Endothelial cell of umbilical vein (primary cell): ENCODE data around the gene FOCAD. TPM values are rescaled to one million over a fixed set of nuclear protein-coding genes. Genes with fewer than 3 reads are reported as not detected.

Experiments used
- BruUV-seq: library from RNA; stranded (reverse); fragments of 400-500 nt; replicated peaks from 2 replicates; lab custom pipeline; 2021; lab: Mats Ljungman, UMichigan
- CTCF ChIA-PET: fragments of 300-600, 350-600 bp; sonication (Branson Sonifier 250); formaldehyde crosslinking; loops from one replicate; lab custom pipeline; 2021; ENCODE audit warnings: antibody characterized with exemption, inconsistent platforms; lab: Charles Lee
- POLR2A ChIA-PET: fragments of 300-600, 350-600 bp; sonication (Branson Sonifier 250); formaldehyde crosslinking; loops from one replicate; lab custom pipeline; 2021; ENCODE audit warnings: antibody characterized with exemption, inconsistent platforms; lab: Charles Lee
- DNase-seq: peaks from one replicate; pipeline ENCODE4 v3.0.0-alpha.2; 2011; ENCODE audit warnings: low read depth, low spot score
- FAIRE-seq: peaks from 2 replicates; lab custom pipeline; 2011; peaks lifted over from hg19 to GRCh38; lab: Jason Lieb, UNC
- H2AFZ ChIP-seq: 2 replicates; pipeline ENCODE4 v1.6.0; 2012; ENCODE audit warnings: low read depth, low read length, control low read depth, inconsistent platforms
- H3K27ac ChIP-seq: 2 replicates; pipeline ENCODE4 v1.5.1; 2011; ENCODE audit warnings: low read depth, mild to moderate bottlenecking, control low read depth, low read length, moderate library complexity; ENCODE audit not compliant: insufficient read depth
- H3K27me3 ChIP-seq, 2 experiments: 2 replicates each; pipeline versions ENCODE4 v1.6.0 to v1.6.1; 2011; ENCODE audit warnings: low read length in 2 of 2, mixed read lengths in 1 of 2; ENCODE audit not compliant: control insufficient read depth in 2 of 2, insufficient read depth in 2 of 2
- H3K36me3 ChIP-seq, 2 experiments: 2 replicates in 1 of 2; 3 replicates in 1 of 2; pipeline ENCODE4 v1.5.1; 2011; ENCODE audit warnings: low read length in 2 of 2, mild to moderate bottlenecking in 1 of 2, moderate library complexity in 1 of 2; ENCODE audit not compliant: control insufficient read depth in 2 of 2, insufficient read depth in 2 of 2; ENCODE audit errors: extremely low read depth in 1 of 2
- H3K4me1 ChIP-seq: 3 replicates; pipeline ENCODE4 v1.5.1; 2011; ENCODE audit warnings: mild to moderate bottlenecking, low read length; ENCODE audit not compliant: control insufficient read depth, insufficient read depth; ENCODE audit errors: extremely low read depth
- H3K4me2 ChIP-seq: 2 replicates; pipeline ENCODE4 v1.6.1; 2011; ENCODE audit warnings: low read length, control low read depth, mixed read lengths; ENCODE audit not compliant: insufficient read depth
- H3K4me3 ChIP-seq, 3 experiments: fragments of 200-600 bp in 1 of 3; sonication (generic), shearing (Covaris generic) in 1 of 3; replicated peaks in 1 of 3; 2 replicates each; pipeline ENCODE4 v1.5.1; 2011 to 2016; ENCODE audit warnings: control low read depth in 3 of 3, low read length in 3 of 3, mild to moderate bottlenecking in 2 of 3, inconsistent platforms in 1 of 3, low read depth in 1 of 3, moderate library complexity in 1 of 3; ENCODE audit not compliant: insufficient read depth in 1 of 3
- H3K79me2 ChIP-seq: 2 replicates; pipeline ENCODE4 v1.6.0; 2012; ENCODE audit warnings: low read length, inconsistent platforms; ENCODE audit not compliant: control insufficient read depth, insufficient read depth
- H3K9ac ChIP-seq: replicated peaks from 2 replicates; pipeline ENCODE3; 2011; ENCODE audit warnings: low read length, control low read depth; ENCODE audit not compliant: insufficient read depth; ENCODE audit errors: extremely low read depth
- H3K9me1 ChIP-seq: replicated peaks from 3 replicates; pipeline ENCODE4 v1.6.0; 2011; ENCODE audit warnings: mild to moderate bottlenecking, low read length; ENCODE audit not compliant: control insufficient read depth, insufficient read depth; ENCODE audit errors: extremely low read depth
- H3K9me3 ChIP-seq: replicated peaks from 2 replicates; pipeline ENCODE4 v1.5.1; 2012; ENCODE audit warnings: low read length, inconsistent platforms; ENCODE audit not compliant: control insufficient read depth, insufficient read depth
- H4K20me1 ChIP-seq: replicated peaks from 2 replicates; pipeline ENCODE3; 2011; ENCODE audit warnings: mild to moderate bottlenecking, low read length; ENCODE audit not compliant: control insufficient read depth, insufficient read depth; ENCODE audit errors: extremely low read depth
- EZH2 ChIP-seq: IDR thresholded peaks from 2 replicates; pipeline ENCODE4 v1.6.1; 2012; ENCODE audit warnings: borderline replicate concordance, low read depth, mild to moderate bottlenecking, moderate library complexity, low read length, inconsistent platforms; ENCODE audit not compliant: severe bottlenecking
- FOS ChIP-seq: IDR thresholded peaks from 2 replicates; pipeline ENCODE4 v1.6.1; 2011; ENCODE audit warnings: mild to moderate bottlenecking, low read length, moderate library complexity, borderline replicate concordance; ENCODE audit not compliant: insufficient read depth
- GATA2 ChIP-seq: IDR thresholded peaks from 2 replicates; pipeline ENCODE4 v1.7.0; 2011; ENCODE audit warnings: low read depth, mild to moderate bottlenecking, moderate library complexity, mixed read lengths, low read length; ENCODE audit not compliant: insufficient read length, insufficient read depth
- JUN ChIP-seq: IDR thresholded peaks from 2 replicates; pipeline ENCODE4 v1.6.1; 2011; ENCODE audit warnings: borderline replicate concordance, low read depth; ENCODE audit not compliant: insufficient read length, insufficient read depth
- MYC ChIP-seq: IDR thresholded peaks from one replicate; pipeline ENCODE4 v1.6.1; 2011; ENCODE audit warnings: mild to moderate bottlenecking, low read depth, low read length
- POLR2A ChIP-seq: IDR thresholded peaks from 2 replicates; pipeline ENCODE4 v1.6.1; 2012; ENCODE audit warnings: low read depth, mild to moderate bottlenecking, control low read depth, low read length
- POLR2AphosphoS5 ChIP-seq: IDR thresholded peaks from 2 replicates; pipeline ENCODE4 v1.6.1; 2012; ENCODE audit warnings: low read depth, mild to moderate bottlenecking, control low read depth, low read length, moderate library complexity; ENCODE audit not compliant: insufficient read depth
- dilution Hi-C: fragments of 300-500 bp; cut with MboI; formaldehyde crosslinking; loops from one replicate; pipeline ENCODE4 v1.15.0; 2019; ENCODE audit warnings: low sequenced_read_pairs; ENCODE audit not compliant: extremely low pct_ligation_motif_present
- intact Hi-C: fragments of 100-400 bp; cut with micrococcal nuclease; formaldehyde crosslinking; loops from one replicate; pipeline ENCODE4 v1.10.0; 2022
- polyA plus RNA-seq, 4 experiments: library from polyadenylated mRNA; depleted of rRNA in 3 of 4; stranded (reverse) in 3 of 4; unstranded in 1 of 4; fragments of >200 nt; gene quantifications; 2 replicates each; pipeline versions ENCODE4 v1.2.1 to v1.2.3, GENCODE V29; 2011 to 2012; ENCODE audit warnings: missing spikeins in 1 of 4
- total RNA-seq: library from RNA; stranded (reverse); gene quantifications from 2 replicates; pipeline ENCODE4 v1.2.3, GENCODE V29; 2021
- TF ChIP-seq, protein P1 (sequence below): IDR thresholded peaks from 2 replicates; pipeline ENCODE4 v1.6.1; 2011; ENCODE audit not compliant: insufficient read depth, insufficient read length
- TF ChIP-seq, protein P2 (sequence below), 2 donors: IDR thresholded peaks; 1 replicate in 1 of 2; 2 replicates in 1 of 2; pipeline ENCODE4 v1.5.1; 2011; ENCODE audit warnings: low read length in 2 of 2, mild to moderate bottlenecking in 2 of 2, moderate library complexity in 2 of 2, control low read depth in 1 of 2, inconsistent platforms in 1 of 2, low read depth in 1 of 2; ENCODE audit not compliant: insufficient read depth in 1 of 2; ENCODE audit errors: extremely low read depth in 1 of 2

The FOCAD gene
- total and polyA plus RNA-seq, 2 donors (not counting 3 experiments of a cell fraction or from before 2014, with no cell fraction given) = 26.7 to 66.9 TPM

DNA sequence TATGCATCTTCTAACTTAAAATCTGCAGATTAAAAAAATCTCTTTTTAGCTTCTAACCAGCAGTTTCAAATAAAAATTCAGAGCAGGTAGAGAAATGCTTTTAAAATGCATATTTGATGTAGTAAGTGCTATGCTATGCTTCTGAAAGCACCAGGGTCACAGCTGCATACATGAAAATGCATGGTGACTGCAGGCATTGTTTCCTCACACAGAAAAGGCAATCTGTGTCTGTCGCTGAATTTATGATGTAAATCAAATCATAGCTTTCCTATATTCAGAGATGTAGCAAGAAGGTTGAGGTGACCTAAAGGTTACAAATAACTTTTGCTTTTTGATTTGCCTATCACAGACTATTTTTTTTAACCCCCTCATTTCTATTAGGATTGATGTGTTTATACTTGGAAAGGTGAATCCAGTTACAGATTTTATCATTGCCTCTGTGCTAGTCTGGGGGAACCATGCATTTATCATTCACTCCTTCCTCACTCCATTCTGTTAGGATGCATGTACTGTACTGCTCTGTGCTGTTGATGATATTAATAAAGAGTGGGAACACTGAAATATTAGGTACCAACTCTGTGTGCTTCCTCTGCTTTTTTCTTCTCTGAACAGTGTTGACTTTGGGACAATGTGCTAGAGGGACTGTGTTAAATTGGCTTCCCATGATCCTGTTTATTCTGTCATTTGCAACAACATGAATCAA is 65.6 kb downstream of the FOCAD start:
- no peaks in the 10 kb centered on the region for H3K4me1 ChIP-seq
- CTCF ChIA-PET = interaction anchor here (1.3 to 2.0 kb wide), 2 partner anchors 10 to 128 kb away, joined by 4 to 6 read pairs; partner anchors contain the start of gene MLLT3
- H3K79me2 ChIP-seq = peaks cover 15% of the 10 kb centered on the region
- no peak overlapping the region for H3K9ac ChIP-seq
- no peak overlapping the region for H3K4me3 ChIP-seq
- dilution Hi-C loops (no loop called here), intact Hi-C loops (no loop called here)
- no TSS peak for BruUV-seq
- H3K4me2 ChIP-seq = no peak overlapping the region
- no peak overlapping the region for H2AFZ ChIP-seq
- FAIRE-seq = no peak
- POLR2A ChIA-PET = no interaction called here
- TF ChIP-seq, protein P1, sequence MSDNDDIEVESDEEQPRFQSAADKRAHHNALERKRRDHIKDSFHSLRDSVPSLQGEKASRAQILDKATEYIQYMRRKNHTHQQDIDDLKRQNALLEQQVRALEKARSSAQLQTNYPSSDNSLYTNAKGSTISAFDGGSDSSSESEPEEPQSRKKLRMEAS = no peak
- TF ChIP-seq JUN (no peak), MYC (no peak), POLR2AphosphoS5 (no peak), FOS (no peak), POLR2A (no peak), EZH2 (no peak), GATA2 (no peak)
- TF ChIP-seq, protein P2, sequence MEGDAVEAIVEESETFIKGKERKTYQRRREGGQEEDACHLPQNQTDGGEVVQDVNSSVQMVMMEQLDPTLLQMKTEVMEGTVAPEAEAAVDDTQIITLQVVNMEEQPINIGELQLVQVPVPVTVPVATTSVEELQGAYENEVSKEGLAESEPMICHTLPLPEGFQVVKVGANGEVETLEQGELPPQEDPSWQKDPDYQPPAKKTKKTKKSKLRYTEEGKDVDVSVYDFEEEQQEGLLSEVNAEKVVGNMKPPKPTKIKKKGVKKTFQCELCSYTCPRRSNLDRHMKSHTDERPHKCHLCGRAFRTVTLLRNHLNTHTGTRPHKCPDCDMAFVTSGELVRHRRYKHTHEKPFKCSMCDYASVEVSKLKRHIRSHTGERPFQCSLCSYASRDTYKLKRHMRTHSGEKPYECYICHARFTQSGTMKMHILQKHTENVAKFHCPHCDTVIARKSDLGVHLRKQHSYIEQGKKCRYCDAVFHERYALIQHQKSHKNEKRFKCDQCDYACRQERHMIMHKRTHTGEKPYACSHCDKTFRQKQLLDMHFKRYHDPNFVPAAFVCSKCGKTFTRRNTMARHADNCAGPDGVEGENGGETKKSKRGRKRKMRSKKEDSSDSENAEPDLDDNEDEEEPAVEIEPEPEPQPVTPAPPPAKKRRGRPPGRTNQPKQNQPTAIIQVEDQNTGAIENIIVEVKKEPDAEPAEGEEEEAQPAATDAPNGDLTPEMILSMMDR (IDR thresholded peaks at IDR 0.05; ENCODE audit: extremely low read depth in 1 of 2, insufficient read depth in 1 of 2, low read depth in 1 of 2, low read length in 2 of 2) = no peak
- no peaks in the 10 kb centered on the region for H3K9me3 ChIP-seq
- no peaks in the 10 kb centered on the region for H3K27me3 ChIP-seq
- H3K9me1 ChIP-seq = no peaks in the 10 kb centered on the region
- peaks cover 2% of the 10 kb centered on the region for H4K20me1 ChIP-seq
- no peak overlapping the region for H3K27ac ChIP-seq
- DNase-seq = no peak
- H3K36me3 ChIP-seq = no peaks in the 10 kb centered on the region
